ENCODE measurements around the gene AMBN. TPM values are rescaled to one million over a fixed set of nuclear protein-coding genes. Genes with fewer than 3 reads are reported as not detected.

The AMBN gene
- total and polyA plus RNA-seq, 12 donors: not detected

- TF ChIP-seq CTCF (IDR thresholded peaks at IDR 0.05): no peak
- DNase-seq: no peak
- H3K27ac ChIP-seq: no peak overlapping the region
- WGBS, 2 donors: 86 to 95% methylated on average over 1 of the region's 1 CpG
- H3K27me3 ChIP-seq: no peaks in the 10 kb centered on the region
- no peak for ATAC-seq
- no peaks in the 10 kb centered on the region for H3K4me1 ChIP-seq
- intact Hi-C loops (cut with DNase I): loop anchor here in 3 of 10 donors (5.0 to 10.0 kb wide), 2 partner anchors 868 to 875 kb away; no protein-coding TSS in a partner anchor
- H3K4me3 ChIP-seq: no peak overlapping the region
- H3K36me3 ChIP-seq: no peaks in the 10 kb centered on the region
- H3K9me3 ChIP-seq: peaks cover 0 to 5% (median 0%) of the 10 kb centered on the region in 11 donors
These were observed 32.1 kb upstream of the AMBN start for GRCh38 chr4:70559924-70560323.

- no peaks in the 10 kb centered on the region for H3K36me3 ChIP-seq
- WGBS, 2 donors: 69 to 76% methylated on average over 8 of the region's 8 CpGs
- H3K9me3 ChIP-seq: peaks cover 0 to 11% (median 0%) of the 10 kb centered on the region in 11 donors
- H3K4me1 ChIP-seq: no peaks in the 10 kb centered on the region
- H3K27me3 ChIP-seq: no peaks in the 10 kb centered on the region
- DNase-seq (no peak), ATAC-seq (no peak)
- TF ChIP-seq CTCF (IDR thresholded peaks at IDR 0.05): no peak
- no peak overlapping the region for H3K27ac ChIP-seq
- no peak overlapping the region for H3K4me3 ChIP-seq
- intact Hi-C loops (cut with DNase I): loop anchor here in 1 of 10 donors (10.0 kb wide), 1 partner anchor 879 kb away; no protein-coding TSS in a partner anchor
These were observed 28.0 kb upstream of the AMBN start for GRCh38 chr4:70564033-70564432.

DNA sequence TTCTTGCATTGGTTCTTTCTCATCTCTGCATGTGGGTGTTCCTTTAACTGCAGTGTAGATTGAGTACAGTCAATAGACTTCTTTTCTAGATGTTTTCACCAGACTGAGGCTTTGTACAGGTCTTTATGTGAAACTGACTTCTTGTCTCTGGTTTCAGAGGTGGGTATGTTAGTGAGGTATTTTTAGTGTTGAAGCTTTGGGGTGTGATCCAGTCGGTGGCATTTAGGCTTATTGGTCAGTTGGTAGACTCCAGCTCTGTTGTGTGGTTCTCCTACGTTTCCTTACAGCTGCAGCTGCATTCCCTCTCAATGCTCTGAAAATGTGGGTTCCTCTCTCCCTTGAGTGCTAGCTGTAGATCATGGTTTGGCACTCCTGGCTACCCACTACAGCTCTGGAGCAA lies 21.3 kb upstream of the AMBN start:
- Histone ChIP-seq H3K4me3 (no peak overlapping the region), H3K4me1 (no peaks in the 10 kb centered on the region), H3K27me3 (peaks cover 0 to 5% (median 0%) of the 10 kb centered on the region in 7 donors), H3K9me3 (peaks cover 0 to 12% (median 0%) of the 10 kb centered on the region in 11 donors), H3K27ac (no peak overlapping the region), H3K36me3 (no peaks in the 10 kb centered on the region)
- DNase-seq (no peak), ATAC-seq (no peak)
- WGBS, 2 donors: 81 to 84% methylated on average over 2 of the region's 2 CpGs
- TF ChIP-seq CTCF (IDR thresholded peaks at IDR 0.05): no peak
- intact Hi-C loops (cut with DNase I): no loop called here

DNA sequence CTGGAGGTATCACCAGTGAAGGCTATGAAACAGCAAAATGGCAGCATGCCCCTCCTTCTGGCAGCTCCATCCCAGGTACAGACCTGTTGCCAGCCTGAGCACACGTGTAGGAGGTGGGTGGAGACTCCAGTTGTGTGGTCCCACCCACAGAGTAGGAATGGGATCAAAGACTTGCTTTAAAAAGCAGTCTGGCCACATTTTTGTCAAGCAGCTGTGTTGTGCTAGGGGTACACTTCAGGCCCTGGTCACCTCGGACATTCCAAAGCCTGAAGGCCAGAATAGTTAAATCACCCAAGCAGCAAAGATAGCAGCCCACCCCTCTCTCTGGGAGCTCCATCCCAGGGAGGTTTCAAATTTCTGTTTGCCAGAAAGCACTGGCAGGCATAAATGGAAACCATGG lies 20.3 kb upstream of the AMBN start:
- intact Hi-C loops (cut with DNase I): no loop called here
- TF ChIP-seq CTCF (IDR thresholded peaks at IDR 0.05): no peak
- WGBS, 2 donors: 43 to 47% methylated on average over 2 of the region's 2 CpGs

More for the DNA sequence above, 20.3 kb upstream of the AMBN start:
- peaks cover 0 to 15% (median 0%) of the 10 kb centered on the region in 11 donors for H3K9me3 ChIP-seq
- no peaks in the 10 kb centered on the region for H3K36me3 ChIP-seq
- H3K4me1 ChIP-seq: no peaks in the 10 kb centered on the region
- DNase-seq: no peak
- no peak overlapping the region for H3K27ac ChIP-seq
- peaks cover 0 to 5% (median 0%) of the 10 kb centered on the region in 7 donors for H3K27me3 ChIP-seq
- no peak overlapping the region for H3K4me3 ChIP-seq
- no peak for ATAC-seq

Data from heart right ventricle (tissue), 16 donors.